Fibroblast of lung (primary cell): ENCODE results near the gene FAM131B. TPM values are rescaled to one million over a fixed set of nuclear protein-coding genes. Genes with fewer than 3 reads are reported as not detected.

Experiments
- DNase-seq, 2 donors: peaks; one replicate each; pipeline versions ENCODE4 v3.0.0 to v3.0.0-alpha.2; 2010; ENCODE audit warnings: low read depth in 2 of 2
- H2AFZ ChIP-seq: 2 replicates; pipeline ENCODE4 v1.5.1; 2012; ENCODE audit warnings: low read length, control low read depth, inconsistent platforms
- H3K27ac ChIP-seq: 2 replicates; pipeline ENCODE4 v1.5.1; 2011; ENCODE audit warnings: low read length, control low read depth; ENCODE audit not compliant: insufficient read depth
- H3K27me3 ChIP-seq: 2 replicates; pipeline ENCODE4 v1.5.1; 2011; ENCODE audit warnings: mild to moderate bottlenecking, low read length; ENCODE audit not compliant: control insufficient read depth, insufficient read depth
- H3K36me3 ChIP-seq: 2 replicates; pipeline ENCODE4 v1.5.1; 2011; ENCODE audit warnings: low read length; ENCODE audit not compliant: control insufficient read depth, insufficient read depth
- H3K4me1 ChIP-seq: 2 replicates; pipeline ENCODE4 v1.5.1; 2011; ENCODE audit warnings: low read length; ENCODE audit not compliant: control insufficient read depth, insufficient read depth; ENCODE audit errors: extremely low read depth
- H3K4me2 ChIP-seq: 2 replicates; pipeline ENCODE4 v1.5.1; 2011; ENCODE audit warnings: low read length, control low read depth; ENCODE audit not compliant: insufficient read depth; ENCODE audit errors: extremely low read depth
- H3K4me3 ChIP-seq, 4 experiments: fragments of 200-600 bp in 1 of 4; sonication (generic) in 1 of 4; replicated peaks in 1 of 4; 2 replicates each; pipeline ENCODE4 v1.5.1; 2011 to 2016; ENCODE audit warnings: low read length in 4 of 4, low read depth in 3 of 4, mild to moderate bottlenecking in 3 of 4, control low read depth in 2 of 4, inconsistent platforms in 1 of 4, mixed read lengths in 1 of 4; ENCODE audit not compliant: insufficient read depth in 1 of 4; ENCODE audit errors: control extremely low read depth in 1 of 4
- H3K79me2 ChIP-seq: 2 replicates; pipeline ENCODE4 v1.5.1; 2012; ENCODE audit warnings: mild to moderate bottlenecking, low read length, inconsistent platforms; ENCODE audit not compliant: control insufficient read depth, insufficient read depth
- H3K9ac ChIP-seq: 2 replicates; pipeline ENCODE4 v1.5.1; 2011; ENCODE audit warnings: mild to moderate bottlenecking, low read length, control low read depth; ENCODE audit not compliant: insufficient read depth
- H3K9me3 ChIP-seq: 2 replicates; pipeline ENCODE4 v1.5.1; 2012; ENCODE audit warnings: low read depth, low read length; ENCODE audit not compliant: control insufficient read depth, insufficient read depth
- H4K20me1 ChIP-seq: 2 replicates; pipeline ENCODE4 v1.5.1; 2011; ENCODE audit warnings: low read length; ENCODE audit not compliant: control insufficient read depth, insufficient read depth; ENCODE audit errors: extremely low read depth
- CTCF ChIP-seq, 2 donors: IDR thresholded peaks in 1 of 2; conservative IDR thresholded peaks in 1 of 2; 1 replicate in 1 of 2; 2 replicates in 1 of 2; pipeline ENCODE4 v1.5.1; 2011 to 2012; ENCODE audit warnings: low read length in 2 of 2, control low read depth in 1 of 2, inconsistent platforms in 1 of 2, low read depth in 1 of 2, mild to moderate bottlenecking in 1 of 2
- EZH2 ChIP-seq: IDR thresholded peaks from 2 replicates; pipeline ENCODE4 v1.5.1; 2012; ENCODE audit warnings: low read length, control low read depth, mild to moderate bottlenecking; ENCODE audit errors: missing control alignments
- polyA plus RNA-seq, 2 donors: library from polyadenylated mRNA; depleted of rRNA in 1 of 2; stranded (reverse) in 1 of 2; unstranded in 1 of 2; fragments of >200 nt; gene quantifications; 2 replicates each; pipeline ENCODE4 v1.2.1, GENCODE V29; 2011 to 2012; ENCODE audit warnings: missing spikeins in 1 of 2
- total RNA-seq: library from RNA; depleted of rRNA; stranded (reverse); fragments of >200 nt; gene quantifications from 2 replicates; pipeline ENCODE4 v1.2.1, GENCODE V29; 2014

The FAM131B gene
- total and polyA plus RNA-seq, 2 donors (not counting 1 experiment from before 2014, with no cell fraction given) = 2.0 to 3.8 TPM

- peaks cover 74% of the 10 kb centered on the region for H3K79me2 ChIP-seq
- no peak overlapping the region for H2AFZ ChIP-seq
- peak overlapping the region; percentile 4 for H3K27ac ChIP-seq
- H3K9me3 ChIP-seq = no peaks in the 10 kb centered on the region
- H4K20me1 ChIP-seq = peaks cover 5% of the 10 kb centered on the region
- DNase-seq = no peak
- H3K4me1 ChIP-seq = peaks cover 53% of the 10 kb centered on the region
- TF ChIP-seq EZH2 (no peak), CTCF (conservative IDR thresholded peaks at IDR 0.05 in 1 of 2, IDR thresholded peaks at IDR 0.05 in 1 of 2; ENCODE audit: low read depth in 1 of 2, low read length in 2 of 2) (peak in 1 of 2 donors; percentile 17)
- no peaks in the 10 kb centered on the region for H3K27me3 ChIP-seq
- H3K4me3 ChIP-seq = peak overlapping the region in 1 of 4 experiments; percentile 88
- H3K9ac ChIP-seq = no peak overlapping the region
- H3K4me2 ChIP-seq = no peak overlapping the region
- peaks cover 63% of the 10 kb centered on the region for H3K36me3 ChIP-seq
Observed at GRCh38 chr7:143387156-143387975, 24.9 kb upstream of the FAM131B start.

DNA sequence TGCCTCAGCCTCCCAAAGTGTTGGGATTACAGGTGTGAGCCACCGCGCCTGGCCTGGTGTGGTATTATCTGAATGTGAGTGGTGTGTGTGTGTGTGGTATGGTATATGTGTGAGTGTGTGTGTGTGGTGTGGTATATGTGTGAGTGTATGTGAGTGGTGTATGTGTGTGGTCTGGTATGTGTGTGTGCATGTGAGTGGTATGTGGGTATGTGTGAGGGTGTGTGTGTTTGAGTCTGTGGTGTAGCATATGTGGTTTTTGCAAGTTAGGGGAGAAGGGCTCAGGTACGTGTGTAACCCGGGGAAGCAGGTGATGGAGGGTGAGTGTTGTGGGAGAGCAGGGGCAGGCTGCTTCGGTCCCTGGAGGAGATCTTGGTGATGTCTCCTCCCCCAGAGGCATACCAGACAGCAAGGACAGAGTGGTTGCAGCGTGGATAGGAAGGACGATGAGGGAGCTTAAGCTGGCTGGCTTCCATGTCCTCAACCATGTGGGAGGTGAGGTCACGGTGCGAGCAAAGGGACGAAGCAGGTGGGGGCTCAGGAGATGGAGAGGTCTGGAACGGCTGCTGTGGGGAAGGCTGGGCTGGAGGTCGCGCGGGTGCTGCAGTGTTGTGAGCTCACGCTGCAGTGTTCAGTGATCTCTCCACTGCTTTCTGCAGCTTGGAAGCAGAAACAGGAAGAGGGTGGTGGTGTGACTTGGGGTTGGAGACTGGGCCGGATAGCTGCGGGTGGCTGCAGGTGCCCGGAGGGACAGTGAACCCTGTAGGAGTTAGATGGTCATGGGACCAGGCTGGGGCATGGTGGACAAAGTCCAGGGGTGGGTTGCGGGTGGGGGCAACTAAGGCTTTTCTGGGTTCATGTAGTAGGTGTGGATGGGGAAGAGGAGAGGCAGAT is 23.6 kb upstream of the FAM131B start:
- Histone ChIP-seq H3K4me1 (peaks cover 43% of the 10 kb centered on the region), H3K4me3 (peak overlapping the region; percentile 14 to 88 (median 34)), H3K27me3 (no peaks in the 10 kb centered on the region), H2AFZ (no peak overlapping the region), H3K79me2 (peaks cover 84% of the 10 kb centered on the region), H4K20me1 (peaks cover 3% of the 10 kb centered on the region), H3K4me2 (peak overlapping the region; percentile 92), H3K36me3 (peaks cover 55% of the 10 kb centered on the region), H3K9me3 (no peaks in the 10 kb centered on the region), H3K27ac (peak overlapping the region; percentile 37), H3K9ac (no peak overlapping the region)
- peak in 1 of 2 donors; percentile 62 for DNase-seq
- TF ChIP-seq CTCF (conservative IDR thresholded peaks at IDR 0.05 in 1 of 2, IDR thresholded peaks at IDR 0.05 in 1 of 2; ENCODE audit: low read depth in 1 of 2, low read length in 2 of 2) = no peak
- no peak for TF ChIP-seq EZH2
